Measurements from ENCODE around the gene ABCA7.

DNA sequence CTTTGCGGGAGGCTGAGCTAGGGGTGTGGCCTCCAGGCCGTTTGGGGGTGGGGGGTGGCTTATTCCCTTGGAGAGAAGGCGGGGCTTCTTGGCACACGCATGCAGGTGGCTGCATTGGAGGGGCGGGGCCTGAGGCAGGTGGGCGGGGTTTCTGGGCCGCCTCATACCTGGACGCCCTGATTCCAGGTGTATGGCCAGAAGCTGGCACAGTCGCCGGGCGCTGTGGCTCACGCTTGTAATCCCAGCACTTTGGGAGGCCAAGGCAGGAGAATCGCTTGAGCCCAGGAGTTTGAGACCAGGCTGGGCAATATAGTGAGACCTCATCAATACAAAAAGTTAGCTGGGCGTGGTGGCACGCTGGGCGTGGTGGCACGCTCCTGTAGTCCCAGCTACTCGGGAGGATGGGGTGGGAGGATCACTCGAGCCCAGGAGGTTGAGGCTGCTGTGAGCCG, 7.8 kb downstream of the ABCA7 start:
- TF ChIP-seq CTCF (IDR thresholded peaks at IDR 0.05 in 4 of 5, conservative IDR thresholded peaks at IDR 0.05 in 1 of 5) (no peak), POLR2A (IDR thresholded peaks at IDR 0.05) (no peak)
